GM21526 (cell line): ENCODE data around the gene PHPT1.
"Not testable (repeated sequence)": the region's sequence is repeated elsewhere in the genome, so short reads cannot be mapped to it uniquely, and the experiment has no call there.

Source experiments
- ATAC-seq: cut with Tn5 transposase; IDR thresholded peaks from one replicate; pipeline ENCODE4 v1.9.1; 2021; ENCODE audit warnings: moderate library complexity; ENCODE audit not compliant: unreplicated experiment, low FRiP score

Gene PHPT1

GRCh38 chr9:136835932-136836904 lies 13.0 kb upstream of the PHPT1 start:
- no peak for ATAC-seq

DNA sequence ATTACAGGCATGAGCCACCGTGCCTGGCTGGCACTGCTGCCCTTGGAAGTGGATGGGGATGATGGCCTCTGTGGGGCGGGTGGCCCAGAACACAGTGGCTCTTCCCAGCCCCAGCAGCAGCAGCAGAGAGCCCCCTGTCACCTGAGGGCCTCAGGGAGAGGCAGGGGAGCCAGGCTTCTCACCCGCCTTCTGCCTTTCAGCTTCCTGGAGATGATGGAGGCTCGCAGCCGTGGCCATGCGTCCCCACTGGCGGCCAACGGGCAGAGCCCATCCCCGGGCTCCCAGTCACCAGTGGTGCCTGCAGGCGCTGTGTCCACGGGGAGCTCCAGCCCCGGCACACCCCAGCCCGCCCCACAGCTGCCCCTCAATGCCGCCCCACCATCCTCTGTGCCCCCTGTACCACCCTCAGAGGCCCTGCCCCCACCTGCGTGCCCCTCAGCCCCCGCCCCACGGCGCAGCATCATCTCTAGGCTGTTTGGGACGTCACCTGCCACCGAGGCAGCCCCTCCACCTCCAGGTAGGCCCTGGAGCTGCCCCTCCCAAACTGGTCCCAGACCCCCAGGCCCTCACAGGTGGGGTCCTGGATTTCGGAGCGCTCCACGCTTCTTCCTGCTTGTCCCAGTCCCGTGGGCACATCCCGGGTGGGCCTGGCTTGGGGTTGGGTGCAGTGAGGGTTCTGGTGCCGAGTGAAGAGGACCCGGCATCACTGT lies 11.9 kb upstream of the PHPT1 start:
- ATAC-seq, result no peak

DNA sequence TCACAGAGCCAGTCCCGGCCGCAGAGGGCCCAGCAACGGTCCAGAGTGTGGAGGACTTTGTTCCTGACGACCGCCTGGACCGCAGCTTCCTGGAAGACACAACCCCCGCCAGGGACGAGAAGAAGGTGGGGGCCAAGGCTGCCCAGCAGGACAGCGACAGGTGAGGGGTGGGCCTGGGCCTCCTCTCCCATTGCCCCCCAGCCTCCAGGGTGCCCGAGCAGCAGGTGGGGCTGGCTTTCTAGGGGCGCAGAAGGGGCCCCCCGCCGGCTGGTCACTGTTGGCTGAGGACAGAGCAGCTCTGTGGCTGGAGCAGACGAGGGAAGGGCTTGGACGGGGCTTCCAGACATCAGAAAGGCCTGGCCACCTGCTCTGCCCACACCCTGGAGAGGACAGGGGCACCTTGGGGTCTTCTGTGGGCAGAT lies 11.3 kb upstream of the PHPT1 start:
- ATAC-seq, result not testable (repeated sequence)

- no peak for ATAC-seq
Observed at GRCh38 chr9:136838314-136839228, 10.6 kb upstream of the PHPT1 start.

- no peak for ATAC-seq
Observed at GRCh38 chr9:136839229-136840139, 9.7 kb upstream of the PHPT1 start.

- no peak for ATAC-seq
Observed at GRCh38 chr9:136840140-136840876, 8.9 kb upstream of the PHPT1 start.

DNA sequence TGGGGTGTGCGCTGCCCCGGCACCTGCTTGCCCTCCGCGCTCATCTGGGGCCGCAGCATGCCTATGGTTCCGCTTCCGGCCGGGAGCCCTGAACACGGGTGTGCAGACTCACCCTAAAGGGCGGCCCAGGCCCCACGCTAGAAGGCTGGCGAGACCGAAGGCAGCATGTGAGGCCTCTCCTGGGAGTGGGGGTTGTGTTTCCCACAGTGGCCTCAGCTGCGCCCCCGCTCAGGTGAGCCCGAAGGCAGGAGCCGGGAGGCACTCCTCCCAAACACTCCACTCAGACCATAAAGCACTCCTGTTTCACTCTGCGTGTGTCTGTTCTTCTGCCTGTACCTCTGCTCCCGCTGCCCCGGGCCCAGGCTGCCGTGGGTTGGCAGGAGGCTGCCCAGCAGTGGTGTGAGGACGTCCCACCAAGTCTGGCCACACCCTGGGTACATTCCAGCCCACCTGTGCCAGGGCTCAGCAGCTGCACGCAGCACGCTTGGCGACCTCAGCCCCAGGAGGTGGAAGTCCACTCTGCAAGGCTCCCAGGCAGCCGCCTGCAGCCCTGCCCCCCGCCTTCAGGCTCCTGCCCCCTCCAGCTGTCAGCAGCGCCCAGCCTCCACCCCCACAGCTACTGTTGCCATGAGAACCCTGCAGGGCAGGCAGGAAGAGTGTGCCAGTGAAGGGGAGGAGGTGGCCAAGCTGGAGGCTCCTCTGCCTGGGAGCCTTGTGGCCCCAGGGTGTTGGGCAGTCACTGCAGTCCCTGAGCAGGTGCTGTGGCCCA lies 8.1 kb upstream of the PHPT1 start:
- no peak for ATAC-seq

DNA sequence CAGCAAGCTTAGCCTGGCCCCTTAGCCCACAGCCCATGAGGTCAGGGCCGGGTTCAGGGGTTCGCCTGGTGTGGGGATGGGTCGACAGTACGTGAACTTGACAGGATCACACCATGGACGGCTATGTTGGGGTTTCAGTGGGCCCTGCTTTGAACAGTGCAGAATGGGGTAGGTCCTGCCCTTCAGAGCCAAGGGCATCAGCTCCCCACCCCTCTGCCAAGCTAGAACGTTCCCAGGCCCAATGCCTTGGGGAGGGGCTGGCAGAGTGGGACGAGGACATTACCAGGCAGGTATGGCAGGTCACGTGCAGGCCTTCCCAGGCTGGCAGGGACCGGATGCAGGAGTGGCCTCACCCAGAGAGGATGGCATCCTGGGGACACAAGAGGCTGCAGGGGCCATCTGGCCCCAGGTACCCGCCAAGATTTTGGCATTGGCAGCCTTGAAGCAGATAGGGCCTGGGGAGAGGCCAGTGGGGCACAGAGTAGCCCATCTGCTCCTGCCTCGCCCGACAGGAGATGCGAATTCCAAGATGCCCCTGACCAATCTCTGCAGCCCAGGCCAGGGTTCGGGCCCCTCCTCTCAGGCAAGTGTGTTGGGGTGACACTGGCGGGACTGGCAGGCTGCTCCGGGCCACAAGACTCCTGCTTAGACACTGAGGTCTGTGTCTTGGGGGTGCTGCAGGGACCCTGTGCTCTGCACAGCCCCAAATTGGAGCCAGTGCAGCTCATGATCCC lies 7.4 kb upstream of the PHPT1 start:
- ATAC-seq, result not testable (repeated sequence)

- ATAC-seq, result peak; percentile 54
Observed at GRCh38 chr9:136842380-136842948, 6.7 kb upstream of the PHPT1 start, which contains the start of gene AJM1. TSS of gene AJM1 (plus strand) at chr9:136842478. CDS start at chr9:136844415, 1,937 bp downstream.

- ATAC-seq, result not testable (repeated sequence)
Observed at GRCh38 chr9:136843159-136843800, 5.9 kb upstream of the PHPT1 start.

DNA sequence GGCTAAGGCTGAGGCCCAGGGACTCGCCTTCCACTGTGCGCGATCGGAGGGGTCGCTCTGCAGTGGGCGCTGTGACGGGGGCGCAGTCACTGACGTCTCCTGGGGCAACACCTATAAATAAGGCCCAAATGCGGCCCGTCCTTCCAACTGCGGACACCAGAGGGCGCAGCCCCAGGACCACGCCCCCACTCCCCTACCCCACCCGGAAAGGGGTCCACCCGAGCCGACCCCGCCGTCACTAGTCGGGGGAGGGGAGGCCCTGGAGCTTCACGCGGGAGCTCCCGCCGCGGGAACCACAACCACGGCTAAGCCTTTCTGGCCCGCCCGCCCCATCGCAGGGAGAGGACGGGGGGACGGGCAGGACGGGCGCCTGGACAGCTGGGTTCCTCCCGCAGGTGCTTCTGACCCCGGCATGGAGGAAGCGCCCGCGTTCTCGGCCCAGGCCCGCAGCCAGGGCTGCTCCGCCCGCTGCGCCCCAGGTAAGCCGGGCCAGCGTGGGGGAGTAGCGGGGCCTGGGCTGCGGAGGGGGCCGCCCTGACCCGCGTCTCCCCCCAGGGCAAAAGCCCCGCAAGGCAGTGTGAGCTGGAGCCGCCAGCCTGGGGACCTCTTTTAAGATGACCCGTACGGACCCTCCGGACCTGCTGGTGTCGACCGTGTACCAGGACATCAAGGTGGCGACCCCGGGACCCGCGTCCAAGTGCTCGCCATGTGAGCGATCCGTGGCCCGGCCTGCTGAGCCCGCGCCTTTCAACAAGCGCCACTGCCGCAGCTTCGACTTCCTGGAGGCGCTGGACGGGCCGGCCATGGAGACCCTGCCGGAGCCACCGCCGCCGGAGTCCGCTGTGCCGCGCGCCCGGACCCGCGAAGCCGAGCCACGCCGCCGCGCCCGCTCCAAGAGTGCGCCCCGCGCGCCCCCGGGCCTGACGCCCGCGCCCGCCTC lies 5.1 kb upstream of the PHPT1 start:
- not testable (repeated sequence) for ATAC-seq

GRCh38 chr9:136844761-136845464 lies 4.3 kb upstream of the PHPT1 start:
- no peak for ATAC-seq

DNA sequence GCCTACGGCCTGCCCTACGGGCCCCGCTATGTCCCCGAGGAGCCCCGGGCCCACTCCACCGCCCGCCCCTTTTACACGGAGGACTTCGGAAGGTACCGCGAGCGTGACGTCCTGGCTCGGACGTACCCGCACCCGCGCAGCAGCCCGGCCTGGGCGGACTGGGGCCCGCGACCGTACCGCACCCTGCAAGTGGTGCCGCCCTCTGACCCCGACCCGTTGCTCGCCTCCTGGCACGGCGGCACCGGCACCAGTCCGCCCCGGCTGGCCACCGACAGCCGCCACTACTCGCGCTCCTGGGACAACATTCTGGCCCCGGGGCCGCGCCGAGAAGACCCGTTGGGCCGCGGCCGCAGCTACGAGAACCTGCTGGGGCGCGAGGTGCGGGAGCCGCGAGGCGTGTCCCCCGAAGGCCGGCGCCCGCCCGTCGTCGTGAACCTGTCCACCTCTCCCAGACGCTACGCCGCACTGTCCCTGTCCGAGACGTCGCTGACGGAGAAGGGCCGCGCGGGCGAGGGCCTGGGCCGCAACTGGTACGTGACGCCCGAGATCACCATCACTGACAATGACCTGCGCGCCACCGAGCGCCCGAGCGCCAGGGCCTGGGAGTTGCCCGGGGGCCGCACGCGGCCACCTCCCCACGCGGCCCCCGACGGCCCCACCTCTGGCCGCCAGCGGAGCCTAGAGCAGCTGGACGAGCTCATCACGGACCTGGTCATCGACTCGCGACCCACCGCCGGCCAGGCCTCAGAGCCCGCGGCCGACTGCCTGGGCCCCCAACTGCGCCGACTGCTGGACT lies 3.5 kb upstream of the PHPT1 start:
- no peak for ATAC-seq
